Left kidney (tissue), 2 donors: ENCODE data around the gene SEMA3E. TPM values are rescaled to one million over a fixed set of nuclear protein-coding genes. Genes with fewer than 3 reads are reported as not detected.
"Not testable (repeated sequence)": the region's sequence is repeated elsewhere in the genome, so short reads cannot be mapped to it uniquely, and the experiment has no call there.

Source experiments
- DNase-seq: peaks from one replicate; pipeline ENCODE4 v3.0.0-alpha.2; 2013
- polyA plus RNA-seq: library from polyadenylated mRNA; unstranded; fragments of 120-200 nt; gene quantifications from one replicate; pipeline ENCODE4 v1.2.1, GENCODE V29; 2013; ENCODE audit not compliant: insufficient read length

Gene SEMA3E
- polyA plus RNA-seq, 1 donor: 1.3 TPM

- no peak for DNase-seq
Measured at GRCh38 chr7:83452256-83452655, 196.7 kb downstream of the SEMA3E start.

GRCh38 chr7:83451501-83452045 lies 197.4 kb downstream of the SEMA3E start:
- no peak for DNase-seq

- DNase-seq: no peak
Measured at GRCh38 chr7:83449781-83450180, 199.2 kb downstream of the SEMA3E start.

GRCh38 chr7:83447681-83448080 lies 201.3 kb downstream of the SEMA3E start:
- DNase-seq: no peak

- DNase-seq: no peak
Measured at GRCh38 chr7:83446102-83446669, 202.8 kb downstream of the SEMA3E start.

- no peak for DNase-seq
Measured at GRCh38 chr7:83442911-83443310, 206.0 kb downstream of the SEMA3E start.

GRCh38 chr7:83439026-83439425 lies 209.9 kb downstream of the SEMA3E start:
- DNase-seq: no peak

- not testable (repeated sequence) for DNase-seq
Measured at GRCh38 chr7:83430289-83430688, 218.7 kb downstream of the SEMA3E start.

- DNase-seq: no peak
Measured at GRCh38 chr7:83429493-83429892, 219.4 kb downstream of the SEMA3E start.

- no peak for DNase-seq
Measured at GRCh38 chr7:83427884-83428283, 221.1 kb downstream of the SEMA3E start.

GRCh38 chr7:83426325-83426724 lies 222.6 kb downstream of the SEMA3E start:
- no peak for DNase-seq

- no peak for DNase-seq
Measured at GRCh38 chr7:83419013-83419412, 229.9 kb downstream of the SEMA3E start.

GRCh38 chr7:83415840-83416239 lies 233.1 kb downstream of the SEMA3E start:
- peak; percentile 11 for DNase-seq

GRCh38 chr7:83414947-83415346 lies 234.0 kb downstream of the SEMA3E start:
- no peak for DNase-seq

GRCh38 chr7:83413831-83414230 lies 235.1 kb downstream of the SEMA3E start:
- no peak for DNase-seq

- DNase-seq: no peak
Measured at GRCh38 chr7:83413424-83413823, 235.5 kb downstream of the SEMA3E start.

- DNase-seq: peak; percentile 45
Measured at GRCh38 chr7:83410989-83411591, 237.8 kb downstream of the SEMA3E start.

GRCh38 chr7:83394776-83395175 lies 254.2 kb downstream of the SEMA3E start:
- no peak for DNase-seq

GRCh38 chr7:83388436-83388835 lies 260.5 kb downstream of the SEMA3E start:
- DNase-seq: no peak

GRCh38 chr7:83366629-83367028 lies 282.3 kb downstream of the SEMA3E start:
- no peak for DNase-seq

- DNase-seq: no peak
Measured at GRCh38 chr7:83365746-83366145, 283.2 kb downstream of the SEMA3E start.

- no peak for DNase-seq
Measured at GRCh38 chr7:83362871-83363550, 285.9 kb downstream of the SEMA3E start.

- DNase-seq: no peak
Measured at GRCh38 chr7:83359108-83359507, 289.8 kb downstream of the SEMA3E start.
